Activated T-cell treated with anti-CD3 and anti-CD28 coated beads, Interleukin-2, amount 50 U/mL, for 4 hours (primary cell): ENCODE results near the gene PSMA8. TPM values are rescaled to one million over a fixed set of nuclear protein-coding genes. Genes with fewer than 3 reads are reported as not detected.
A peak's percentile ranks its signal among the peaks of the same experiment; 100 is the strongest.
"Not testable (repeated sequence)": the region's sequence is repeated elsewhere in the genome, so short reads cannot be mapped to it uniquely, and the experiment has no call there.

Experiments used
- ATAC-seq, 2 donors: fragments of 200-7000 bp; cut with Tn5 transposase; one replicate each; pipeline ENCODE4 v1.10.0; 2021
- DNase-seq: peaks from one replicate; pipeline ENCODE4 v3.0.0-alpha.2; 2020
- H3K27me3 Mint-ChIP-seq: one replicate; pipeline ENCODE4 v1.8.0; 2021; ENCODE audit warnings: low read depth, mixed read lengths
- H3K36me3 Mint-ChIP-seq: one replicate; pipeline ENCODE4 v1.8.0; 2022; ENCODE audit warnings: mixed read lengths; ENCODE audit not compliant: insufficient read depth
- H3K4me1 Mint-ChIP-seq: one replicate; pipeline ENCODE4 v1.8.0; 2021; ENCODE audit warnings: low read depth, mixed read lengths
- H3K4me3 Mint-ChIP-seq: one replicate; pipeline ENCODE4 v1.8.0; 2021; ENCODE audit warnings: mild to moderate bottlenecking, moderate library complexity, mixed read lengths
- H3K9me3 Mint-ChIP-seq: one replicate; pipeline ENCODE4 v1.8.0; 2021; ENCODE audit warnings: mixed read lengths
- total RNA-seq, 3 donors: library from RNA; stranded (reverse); gene quantifications; one replicate each; pipeline ENCODE4 v1.2.1, GENCODE V29; 2021

PSMA8 gene
- 1 to 10 TPM in 2 of 3 donors, under 1 TPM in 1; 0.87 to 2.1 (median 1.0) TPM for total RNA-seq

- peak; percentile 74 to 95 for ATAC-seq
- Mint-ChIP-seq H3K4me3 (peak within 1 kb of the TSS; percentile 77), H3K27me3 (no peaks in the 10 kb centered on the region), H3K36me3 (no peaks in the 10 kb centered on the region), H3K4me1 (no peaks in the 10 kb centered on the region), H3K9me3 (no peaks in the 10 kb centered on the region)
- DNase-seq: peak; percentile 57
Measured at GRCh38 chr18:26133652-26134051, at the start of gene PSMA8. Gene PSMA8, plus strand, starts transcription at chr18:26133869. Its CDS starts 97 bp downstream, at chr18:26133966.

- peaks cover 35% of the 10 kb centered on the region for H3K36me3 Mint-ChIP-seq
- DNase-seq: no peak
- no peak for ATAC-seq
- H3K4me1 Mint-ChIP-seq: peaks cover 45% of the 10 kb centered on the region
- no peaks in the 10 kb centered on the region for H3K27me3 Mint-ChIP-seq
- no peak overlapping the region for H3K4me3 Mint-ChIP-seq
- no peaks in the 10 kb centered on the region for H3K9me3 Mint-ChIP-seq
Measured at GRCh38 chr18:26085056-26085455, 48.6 kb upstream of the PSMA8 start.

GRCh38 chr18:26086959-26087358 lies 46.7 kb upstream of the PSMA8 start:
- Mint-ChIP-seq H3K27me3 (no peaks in the 10 kb centered on the region), H3K36me3 (peaks cover 27% of the 10 kb centered on the region), H3K4me1 (peaks cover 43% of the 10 kb centered on the region), H3K9me3 (no peaks in the 10 kb centered on the region), H3K4me3 (no peak overlapping the region)
- no peak for ATAC-seq
- no peak for DNase-seq

DNA sequence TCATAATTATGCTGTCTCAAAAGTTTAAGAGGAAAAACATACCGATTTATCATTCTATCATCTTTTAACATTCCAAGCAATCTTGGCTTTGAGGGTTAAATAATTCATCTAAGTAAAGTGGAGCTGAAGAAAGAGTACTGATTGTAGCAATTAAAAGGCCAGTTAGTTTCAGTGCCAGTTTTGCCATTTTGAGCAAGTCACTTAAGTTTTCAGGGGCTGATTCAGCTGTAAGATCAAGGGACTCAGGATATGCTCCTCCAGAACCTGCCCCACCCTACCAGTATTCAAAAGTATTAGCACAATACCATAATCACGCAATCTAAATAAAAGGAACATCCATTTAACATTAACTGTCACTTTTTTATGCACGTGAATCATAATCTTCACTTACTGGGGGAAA lies 45.2 kb upstream of the PSMA8 start:
- no peak for DNase-seq
- peaks cover 16% of the 10 kb centered on the region for H3K36me3 Mint-ChIP-seq
- no peaks in the 10 kb centered on the region for H3K9me3 Mint-ChIP-seq
- ATAC-seq: no peak
- H3K27me3 Mint-ChIP-seq: no peaks in the 10 kb centered on the region
- H3K4me1 Mint-ChIP-seq: peaks cover 43% of the 10 kb centered on the region
- H3K4me3 Mint-ChIP-seq: peak overlapping the region; percentile 96

- no peaks in the 10 kb centered on the region for H3K27me3 Mint-ChIP-seq
- H3K4me3 Mint-ChIP-seq: peak overlapping the region; percentile 96
- no peaks in the 10 kb centered on the region for H3K9me3 Mint-ChIP-seq
- H3K36me3 Mint-ChIP-seq: peaks cover 12% of the 10 kb centered on the region
- ATAC-seq (peak in 1 of 2 donors; percentile 0), DNase-seq (no peak)
- peaks cover 39% of the 10 kb centered on the region for H3K4me1 Mint-ChIP-seq
Measured at GRCh38 chr18:26089293-26090129, 44.2 kb upstream of the PSMA8 start.

- DNase-seq: peak; percentile 85
- Mint-ChIP-seq H3K36me3 (peaks cover 8% of the 10 kb centered on the region), H3K27me3 (no peaks in the 10 kb centered on the region), H3K4me1 (peaks cover 35% of the 10 kb centered on the region), H3K4me3 (peak within 1 kb of the TSS; percentile 96), H3K9me3 (no peaks in the 10 kb centered on the region)
- peak; percentile 81 to 87 for ATAC-seq
Measured at GRCh38 chr18:26090130-26091046, 43.3 kb upstream of the PSMA8 start, which contains the start of gene SS18. Gene SS18, minus strand, starts transcription at chr18:26090613. Its CDS starts 44 bp downstream, at chr18:26090569.

GRCh38 chr18:26091047-26091630 lies 42.5 kb upstream of the PSMA8 start:
- DNase-seq (no peak), ATAC-seq (peak; percentile 48 to 57)
- peak overlapping the region; percentile 96 for H3K4me3 Mint-ChIP-seq
- H3K4me1 Mint-ChIP-seq: peaks cover 33% of the 10 kb centered on the region
- H3K9me3 Mint-ChIP-seq: no peaks in the 10 kb centered on the region
- no peaks in the 10 kb centered on the region for H3K27me3 Mint-ChIP-seq
- H3K36me3 Mint-ChIP-seq: peaks cover 6% of the 10 kb centered on the region

DNA sequence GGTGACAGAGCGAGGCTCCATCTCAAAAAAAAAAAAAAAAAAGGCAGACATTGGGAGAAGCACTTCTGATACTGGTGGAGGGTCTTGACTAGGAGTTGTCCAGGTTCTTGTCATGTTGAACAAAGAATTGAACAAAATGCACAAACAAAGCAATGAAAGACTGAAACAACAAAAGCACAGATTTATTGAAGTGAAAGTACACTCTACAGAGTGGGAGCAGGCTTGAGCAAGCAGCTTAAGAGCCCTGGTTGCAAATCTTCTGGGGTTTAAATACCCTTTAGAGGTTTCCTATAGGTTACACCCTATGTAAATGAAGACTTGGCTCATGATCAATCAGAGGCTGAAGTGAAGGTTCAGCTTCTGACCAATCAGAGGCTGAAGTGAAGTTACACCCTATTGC lies 36.8 kb upstream of the PSMA8 start:
- H3K9me3 Mint-ChIP-seq: peaks cover 3% of the 10 kb centered on the region
- H3K4me3 Mint-ChIP-seq: no peak overlapping the region
- no peaks in the 10 kb centered on the region for H3K4me1 Mint-ChIP-seq
- ATAC-seq (no peak), DNase-seq (no peak)
- no peaks in the 10 kb centered on the region for H3K36me3 Mint-ChIP-seq
- no peaks in the 10 kb centered on the region for H3K27me3 Mint-ChIP-seq

GRCh38 chr18:26097563-26097962 lies 36.1 kb upstream of the PSMA8 start:
- H3K9me3 Mint-ChIP-seq: peaks cover 3% of the 10 kb centered on the region
- H3K4me1 Mint-ChIP-seq: no peaks in the 10 kb centered on the region
- no peak for DNase-seq
- H3K27me3 Mint-ChIP-seq: no peaks in the 10 kb centered on the region
- ATAC-seq: no peak
- H3K4me3 Mint-ChIP-seq: no peak overlapping the region
- H3K36me3 Mint-ChIP-seq: no peaks in the 10 kb centered on the region

DNA sequence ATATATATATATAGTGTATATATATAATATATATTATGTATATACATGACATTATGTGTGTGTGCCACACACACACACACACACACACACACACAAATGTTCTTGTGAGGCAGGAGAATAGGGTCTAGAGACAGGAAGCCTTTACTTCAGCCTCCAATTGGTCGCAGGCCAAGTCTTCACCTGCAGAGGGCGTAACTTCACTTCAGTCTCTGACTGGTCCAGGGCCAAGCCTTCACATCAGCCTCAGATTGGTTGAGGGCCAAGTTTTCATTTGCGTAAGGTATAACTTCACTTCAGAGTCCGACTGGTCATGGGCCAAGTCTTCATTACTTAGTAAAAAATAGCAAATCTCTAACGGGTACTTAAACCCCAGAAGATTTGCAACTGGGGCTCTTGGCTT lies 30.1 kb upstream of the PSMA8 start:
- Mint-ChIP-seq H3K4me1 (no peaks in the 10 kb centered on the region), H3K9me3 (no peaks in the 10 kb centered on the region), H3K4me3 (no peak overlapping the region), H3K36me3 (no peaks in the 10 kb centered on the region), H3K27me3 (no peaks in the 10 kb centered on the region)
- DNase-seq (peak; percentile 35), ATAC-seq (peak in 1 of 2 donors; percentile 48)

- DNase-seq (no peak), ATAC-seq (no peak)
- Mint-ChIP-seq H3K4me1 (no peaks in the 10 kb centered on the region), H3K36me3 (no peaks in the 10 kb centered on the region), H3K9me3 (no peaks in the 10 kb centered on the region), H3K4me3 (no peak overlapping the region), H3K27me3 (no peaks in the 10 kb centered on the region)
Measured at GRCh38 chr18:26104035-26104434, 29.6 kb upstream of the PSMA8 start.

GRCh38 chr18:26119246-26119645 lies 14.4 kb upstream of the PSMA8 start:
- Mint-ChIP-seq H3K4me3 (no peak overlapping the region), H3K4me1 (no peaks in the 10 kb centered on the region), H3K9me3 (peaks cover 9% of the 10 kb centered on the region), H3K36me3 (no peaks in the 10 kb centered on the region), H3K27me3 (peaks cover 20% of the 10 kb centered on the region)
- ATAC-seq (no peak), DNase-seq (no peak)

DNA sequence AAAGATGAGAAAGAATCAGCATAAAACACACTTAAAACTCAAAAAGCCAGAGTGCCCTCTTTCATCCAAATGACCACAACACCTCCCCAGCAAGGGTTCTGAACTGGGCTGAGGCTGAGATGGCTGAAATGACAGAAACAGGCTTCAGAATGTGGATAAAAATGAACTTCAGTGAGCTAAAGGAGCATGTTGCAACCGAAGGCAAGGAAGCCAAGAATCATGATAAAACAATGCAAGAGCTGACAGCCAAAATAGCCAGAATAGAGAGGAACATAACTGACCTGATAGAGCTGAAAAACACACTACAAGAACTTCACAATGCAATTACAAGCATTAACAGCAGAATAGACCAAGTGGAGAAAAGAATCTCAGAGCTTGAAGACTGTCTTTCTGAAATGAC lies 12.2 kb upstream of the PSMA8 start:
- peaks cover 9% of the 10 kb centered on the region for H3K9me3 Mint-ChIP-seq

GRCh38 chr18:26121994-26122393 lies 11.7 kb upstream of the PSMA8 start:
- peaks cover 14% of the 10 kb centered on the region for H3K27me3 Mint-ChIP-seq
- not testable (repeated sequence) for ATAC-seq, H3K4me1 Mint-ChIP-seq, H3K36me3 Mint-ChIP-seq, DNase-seq, H3K9me3 Mint-ChIP-seq, H3K4me3 Mint-ChIP-seq

More for the DNA sequence above, 12.2 kb upstream of the PSMA8 start:
- H3K4me1 Mint-ChIP-seq: no peaks in the 10 kb centered on the region
- DNase-seq (no peak), ATAC-seq (no peak)
- peaks cover 14% of the 10 kb centered on the region for H3K27me3 Mint-ChIP-seq
- no peaks in the 10 kb centered on the region for H3K36me3 Mint-ChIP-seq
- H3K4me3 Mint-ChIP-seq: no peak overlapping the region
